HepG2 (cell line): ENCODE measurements around the gene APOA1. TPM values are rescaled to one million over a fixed set of nuclear protein-coding genes. Genes with fewer than 3 reads are reported as not detected.

ENCODE experiments used
- ELF4 ChIP-seq: sonication (generic); formaldehyde crosslinking; IDR thresholded peaks from 2 replicates; pipeline ENCODE4 v1.5.0; 2020; ENCODE audit warnings: missing genetic modification reagents, mild to moderate bottlenecking, moderate library complexity, borderline replicate concordance
- ESRRA ChIP-seq: sonication (generic); formaldehyde crosslinking; IDR thresholded peaks from 2 replicates; pipeline ENCODE4 v1.5.1; 2020; ENCODE audit warnings: mild to moderate bottlenecking, low read depth, missing genetic modification reagents
- HNF4A ChIP-seq: sonication (generic); formaldehyde crosslinking; IDR thresholded peaks from 2 replicates; pipeline ENCODE4 v1.4.0; 2020; ENCODE audit warnings: missing genetic modification reagents
- HNRNPH1 ChIP-seq: fragments of 200-400 bp; formaldehyde crosslinking; optimal IDR thresholded peaks from 2 replicates; pipeline ENCODE3; 2017; ENCODE audit warnings: mild to moderate bottlenecking, low read depth, low read length
- KLF11 ChIP-seq: IDR thresholded peaks from 2 replicates; pipeline ENCODE4 v1.6.1; 2016; ENCODE audit warnings: missing compliant biosample characterization
- MIXL1 ChIP-seq: IDR thresholded peaks from 2 replicates; pipeline ENCODE4 v1.6.1; 2016
- PCBP1 ChIP-seq: fragments of 200-400 bp; formaldehyde crosslinking; IDR thresholded peaks from 2 replicates; pipeline ENCODE4 v1.6.1; 2017; ENCODE audit warnings: mild to moderate bottlenecking, low read depth, low read length, borderline replicate concordance
- POLR2G ChIP-seq: fragments of 200-400 bp; formaldehyde crosslinking; IDR thresholded peaks from 2 replicates; pipeline ENCODE4 v1.6.1; 2018; ENCODE audit warnings: mild to moderate bottlenecking, low read depth, low read length, moderate library complexity
- SP1 ChIP-seq, 2 experiments: fragments of 450-650 bp in 1 of 2; sonication (generic) in 1 of 2; formaldehyde crosslinking in 1 of 2; IDR thresholded peaks; 2 replicates each; pipeline versions ENCODE4 v1.4.0 to v1.6.1; 2016 to 2020; ENCODE audit warnings: missing genetic modification reagents in 1 of 2
- TOPORS ChIP-seq: sonication (generic); formaldehyde crosslinking; IDR thresholded peaks from 2 replicates; pipeline ENCODE4 v1.8.0; 2023; ENCODE audit warnings: mild to moderate bottlenecking, missing genetic modification reagents
- ZNF337 ChIP-seq: sonication (generic); formaldehyde crosslinking; IDR thresholded peaks from 2 replicates; pipeline ENCODE4 v1.5.1; 2020; ENCODE audit warnings: missing genetic modification reagents, low read depth, mild to moderate bottlenecking, borderline replicate concordance
- ZNF572 ChIP-seq: sonication (generic); formaldehyde crosslinking; IDR thresholded peaks from 2 replicates; pipeline ENCODE4 v1.5.1; 2020; ENCODE audit warnings: mild to moderate bottlenecking, missing genetic modification reagents
- ZNF607 ChIP-seq: sonication (generic); formaldehyde crosslinking; IDR thresholded peaks from 2 replicates; pipeline ENCODE4 v1.5.1; 2020; ENCODE audit warnings: missing genetic modification reagents, mild to moderate bottlenecking, borderline replicate concordance
- ZNF615 ChIP-seq: sonication (generic); formaldehyde crosslinking; IDR thresholded peaks from 2 replicates; pipeline ENCODE4 v1.5.0; 2020; ENCODE audit warnings: mild to moderate bottlenecking, missing genetic modification reagents, borderline replicate concordance
- ZNF616 ChIP-seq: sonication (generic); formaldehyde crosslinking; IDR thresholded peaks from 2 replicates; pipeline ENCODE4 v1.5.0; 2020; ENCODE audit warnings: low read depth, mild to moderate bottlenecking, missing genetic modification reagents
- ZNF713 ChIP-seq: sonication (generic); formaldehyde crosslinking; IDR thresholded peaks from 2 replicates; pipeline ENCODE4 v1.4.0; 2020; ENCODE audit warnings: mild to moderate bottlenecking, missing genetic modification reagents
- polyA plus RNA-seq, 8 experiments: library from polyadenylated mRNA; depleted of rRNA in 3 of 8; stranded (reverse) in 7 of 8; unstranded in 1 of 8; fragments of >200 nt; fragmentation: Illumina TruSeq in 4 of 8; extraction: Trizol in 4 of 8; gene quantifications; 2 replicates each; pipeline versions ENCODE4 v1.2.1 to v1.2.3, GENCODE V29; 2011 to 2016; ENCODE audit warnings: low read depth in 4 of 8, missing spikeins in 1 of 8, mixed read lengths in 1 of 8; ENCODE audit not compliant: insufficient read depth in 1 of 8
- total RNA-seq, 5 experiments: library from RNA; depleted of rRNA; stranded (reverse); fragments of >200 nt; fragmentation: Illumina TruSeq; extraction: Trizol; gene quantifications; 2 replicates each; pipeline ENCODE4 v1.2.3, GENCODE V29; 2016; ENCODE audit warnings: low read depth in 1 of 5
- TF ChIP-seq, protein P1 (sequence below): sonication (generic); formaldehyde crosslinking; IDR thresholded peaks from 2 replicates; pipeline ENCODE4 v1.8.0; 2022; ENCODE audit warnings: mild to moderate bottlenecking, missing genetic modification reagents, moderate library complexity
- TF ChIP-seq, protein P2 (sequence below): sonication (generic); formaldehyde crosslinking; IDR thresholded peaks from 2 replicates; pipeline ENCODE4 v1.4.0; 2020; ENCODE audit warnings: missing genetic modification reagents, mild to moderate bottlenecking, borderline replicate concordance
- TF ChIP-seq, protein P3 (sequence below), 2 experiments: sonication (generic) in 1 of 2; formaldehyde crosslinking in 1 of 2; IDR thresholded peaks; 2 replicates each; pipeline versions ENCODE4 v1.4.0 to v1.6.1; 2018 to 2020; ENCODE audit warnings: missing genetic modification reagents in 2 of 2, borderline replicate concordance in 1 of 2, low read depth in 1 of 2, mild to moderate bottlenecking in 1 of 2, missing biosample characterization in 1 of 2
- TF ChIP-seq, protein P4 (sequence below): sonication (generic); formaldehyde crosslinking; IDR thresholded peaks from 2 replicates; pipeline ENCODE4 v1.5.0; 2020; ENCODE audit warnings: missing genetic modification reagents, mild to moderate bottlenecking, borderline replicate concordance
- TF ChIP-seq, protein P5 (sequence below): sonication (generic); formaldehyde crosslinking; IDR thresholded peaks from 2 replicates; pipeline ENCODE4 v1.8.0; 2022; ENCODE audit warnings: mild to moderate bottlenecking, missing genetic modification reagents; ENCODE audit not compliant: insufficient replicate concordance

The APOA1 gene
- total and polyA plus RNA-seq, 2 of the 13 experiments (the other 11 are each of a cell fraction or from before 2014, with no cell fraction given), result 1,973 to 5,485 TPM

DNA sequence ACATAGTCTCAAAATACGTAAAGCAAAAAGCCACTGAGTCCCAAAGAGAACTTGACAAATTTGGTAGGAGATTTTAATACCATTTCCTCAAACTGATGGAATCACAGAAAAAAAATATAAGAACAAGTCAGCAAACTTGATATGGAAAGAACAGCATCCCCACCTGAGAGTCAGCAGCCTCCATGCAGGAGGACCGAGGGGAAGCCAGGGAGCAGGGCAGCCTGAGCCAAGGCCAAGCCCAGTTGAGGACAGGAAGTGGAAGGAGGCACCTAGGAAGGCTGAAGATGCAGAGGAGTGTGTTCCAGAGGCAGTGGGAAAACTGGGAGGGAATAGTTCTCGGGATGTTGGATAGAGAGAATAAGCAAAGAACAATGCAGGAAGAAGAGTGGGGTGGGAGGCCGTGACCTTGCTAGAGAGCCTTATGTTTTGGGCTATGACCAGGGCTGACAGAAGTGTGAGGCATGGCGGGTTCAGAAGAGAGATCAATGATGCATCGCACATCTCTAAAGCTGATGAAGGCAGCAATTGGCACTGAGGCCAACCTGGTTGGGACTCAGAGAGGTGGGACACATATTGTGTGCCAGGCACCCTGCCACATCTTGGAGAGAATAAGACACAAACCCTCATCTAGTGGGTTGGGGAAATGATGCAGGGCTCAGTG lies 29.7 kb downstream of the APOA1 start (continued):
- TF ChIP-seq ZNF572 (no peak), MIXL1 (CRISPR knock-in tag) (no peak), KLF11 (no peak), ZNF713 (CRISPR knock-in tag) (no peak), PCBP1 (no peak), ZNF616 (CRISPR knock-in tag) (peak; percentile 77; the same call in 1 of the 2 replicates), ZNF337 (no peak), TOPORS (no peak), SP1 (IDR thresholded peaks at IDR 0.05) (no peak), SP1 (CRISPR knock-in tag; IDR thresholded peaks at IDR 0.05) (no peak), ESRRA (CRISPR knock-in tag) (no peak), POLR2G (no peak; the same call in 1 of the 2 replicates), HNF4A (CRISPR knock-in tag) (no peak), ZNF607 (CRISPR knock-in tag) (0 out of 2 replicates have a peak, but pooled peaks have one; percentile 40), ELF4 (CRISPR knock-in tag) (0 out of 2 replicates have a peak, but pooled peaks have one; percentile 67), ZNF615 (CRISPR knock-in tag) (0 out of 2 replicates have a peak, but pooled peaks have one; percentile 15), HNRNPH1 (no peak)
- TF ChIP-seq, protein P1, sequence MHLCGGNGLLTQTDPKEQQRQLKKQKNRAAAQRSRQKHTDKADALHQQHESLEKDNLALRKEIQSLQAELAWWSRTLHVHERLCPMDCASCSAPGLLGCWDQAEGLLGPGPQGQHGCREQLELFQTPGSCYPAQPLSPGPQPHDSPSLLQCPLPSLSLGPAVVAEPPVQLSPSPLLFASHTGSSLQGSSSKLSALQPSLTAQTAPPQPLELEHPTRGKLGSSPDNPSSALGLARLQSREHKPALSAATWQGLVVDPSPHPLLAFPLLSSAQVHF, result no peak
- TF ChIP-seq, protein P2, sequence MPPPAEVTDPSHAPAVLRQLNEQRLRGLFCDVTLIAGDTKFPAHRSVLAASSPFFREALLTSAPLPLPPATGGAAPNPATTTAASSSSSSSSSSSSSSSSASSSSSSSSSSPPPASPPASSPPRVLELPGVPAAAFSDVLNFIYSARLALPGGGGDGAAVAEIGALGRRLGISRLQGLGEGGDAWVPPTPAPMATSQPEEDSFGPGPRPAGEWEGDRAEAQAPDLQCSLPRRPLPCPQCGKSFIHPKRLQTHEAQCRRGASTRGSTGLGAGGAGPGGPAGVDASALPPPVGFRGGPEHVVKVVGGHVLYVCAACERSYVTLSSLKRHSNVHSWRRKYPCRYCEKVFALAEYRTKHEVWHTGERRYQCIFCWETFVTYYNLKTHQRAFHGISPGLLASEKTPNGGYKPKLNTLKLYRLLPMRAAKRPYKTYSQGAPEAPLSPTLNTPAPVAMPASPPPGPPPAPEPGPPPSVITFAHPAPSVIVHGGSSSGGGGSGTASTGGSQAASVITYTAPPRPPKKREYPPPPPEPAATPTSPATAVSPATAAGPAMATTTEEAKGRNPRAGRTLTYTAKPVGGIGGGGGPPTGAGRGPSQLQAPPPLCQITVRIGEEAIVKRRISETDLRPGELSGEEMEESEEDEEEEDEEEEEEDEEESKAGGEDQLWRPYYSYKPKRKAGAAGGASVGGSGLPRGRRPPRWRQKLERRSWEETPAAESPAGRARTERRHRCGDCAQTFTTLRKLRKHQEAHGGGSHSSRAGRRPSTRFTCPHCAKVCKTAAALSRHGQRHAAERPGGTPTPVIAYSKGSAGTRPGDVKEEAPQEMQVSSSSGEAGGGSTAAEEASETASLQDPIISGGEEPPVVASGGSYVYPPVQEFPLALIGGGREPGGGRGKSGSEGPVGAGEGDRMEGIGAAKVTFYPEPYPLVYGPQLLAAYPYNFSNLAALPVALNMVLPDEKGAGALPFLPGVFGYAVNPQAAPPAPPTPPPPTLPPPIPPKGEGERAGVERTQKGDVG, result no peak
- TF ChIP-seq, protein P3, sequence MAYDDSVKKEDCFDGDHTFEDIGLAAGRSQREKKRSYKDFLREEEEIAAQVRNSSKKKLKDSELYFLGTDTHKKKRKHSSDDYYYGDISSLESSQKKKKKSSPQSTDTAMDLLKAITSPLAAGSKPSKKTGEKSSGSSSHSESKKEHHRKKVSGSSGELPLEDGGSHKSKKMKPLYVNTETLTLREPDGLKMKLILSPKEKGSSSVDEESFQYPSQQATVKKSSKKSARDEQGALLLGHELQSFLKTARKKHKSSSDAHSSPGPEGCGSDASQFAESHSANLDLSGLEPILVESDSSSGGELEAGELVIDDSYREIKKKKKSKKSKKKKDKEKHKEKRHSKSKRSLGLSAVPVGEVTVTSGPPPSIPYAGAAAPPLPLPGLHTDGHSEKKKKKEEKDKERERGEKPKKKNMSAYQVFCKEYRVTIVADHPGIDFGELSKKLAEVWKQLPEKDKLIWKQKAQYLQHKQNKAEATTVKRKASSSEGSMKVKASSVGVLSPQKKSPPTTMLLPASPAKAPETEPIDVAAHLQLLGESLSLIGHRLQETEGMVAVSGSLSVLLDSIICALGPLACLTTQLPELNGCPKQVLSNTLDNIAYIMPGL (CRISPR knock-in tag; IDR thresholded peaks at IDR 0.05; ENCODE audit: borderline replicate concordance in 1 of 2, low read depth in 1 of 2), result no peak
- TF ChIP-seq, protein P4, sequence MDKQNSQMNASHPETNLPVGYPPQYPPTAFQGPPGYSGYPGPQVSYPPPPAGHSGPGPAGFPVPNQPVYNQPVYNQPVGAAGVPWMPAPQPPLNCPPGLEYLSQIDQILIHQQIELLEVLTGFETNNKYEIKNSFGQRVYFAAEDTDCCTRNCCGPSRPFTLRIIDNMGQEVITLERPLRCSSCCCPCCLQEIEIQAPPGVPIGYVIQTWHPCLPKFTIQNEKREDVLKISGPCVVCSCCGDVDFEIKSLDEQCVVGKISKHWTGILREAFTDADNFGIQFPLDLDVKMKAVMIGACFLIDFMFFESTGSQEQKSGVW, result no peak
- TF ChIP-seq, protein P5, sequence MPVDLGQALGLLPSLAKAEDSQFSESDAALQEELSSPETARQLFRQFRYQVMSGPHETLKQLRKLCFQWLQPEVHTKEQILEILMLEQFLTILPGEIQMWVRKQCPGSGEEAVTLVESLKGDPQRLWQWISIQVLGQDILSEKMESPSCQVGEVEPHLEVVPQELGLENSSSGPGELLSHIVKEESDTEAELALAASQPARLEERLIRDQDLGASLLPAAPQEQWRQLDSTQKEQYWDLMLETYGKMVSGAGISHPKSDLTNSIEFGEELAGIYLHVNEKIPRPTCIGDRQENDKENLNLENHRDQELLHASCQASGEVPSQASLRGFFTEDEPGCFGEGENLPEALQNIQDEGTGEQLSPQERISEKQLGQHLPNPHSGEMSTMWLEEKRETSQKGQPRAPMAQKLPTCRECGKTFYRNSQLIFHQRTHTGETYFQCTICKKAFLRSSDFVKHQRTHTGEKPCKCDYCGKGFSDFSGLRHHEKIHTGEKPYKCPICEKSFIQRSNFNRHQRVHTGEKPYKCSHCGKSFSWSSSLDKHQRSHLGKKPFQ (CRISPR knock-in tag), result peak; percentile 0
